ENCODE results near the gene C1QTNF9B.

GRCh38 chr13:23861310-23861709, 36.0 kb downstream of the C1QTNF9B start:
- TF ChIP-seq, protein P1, sequence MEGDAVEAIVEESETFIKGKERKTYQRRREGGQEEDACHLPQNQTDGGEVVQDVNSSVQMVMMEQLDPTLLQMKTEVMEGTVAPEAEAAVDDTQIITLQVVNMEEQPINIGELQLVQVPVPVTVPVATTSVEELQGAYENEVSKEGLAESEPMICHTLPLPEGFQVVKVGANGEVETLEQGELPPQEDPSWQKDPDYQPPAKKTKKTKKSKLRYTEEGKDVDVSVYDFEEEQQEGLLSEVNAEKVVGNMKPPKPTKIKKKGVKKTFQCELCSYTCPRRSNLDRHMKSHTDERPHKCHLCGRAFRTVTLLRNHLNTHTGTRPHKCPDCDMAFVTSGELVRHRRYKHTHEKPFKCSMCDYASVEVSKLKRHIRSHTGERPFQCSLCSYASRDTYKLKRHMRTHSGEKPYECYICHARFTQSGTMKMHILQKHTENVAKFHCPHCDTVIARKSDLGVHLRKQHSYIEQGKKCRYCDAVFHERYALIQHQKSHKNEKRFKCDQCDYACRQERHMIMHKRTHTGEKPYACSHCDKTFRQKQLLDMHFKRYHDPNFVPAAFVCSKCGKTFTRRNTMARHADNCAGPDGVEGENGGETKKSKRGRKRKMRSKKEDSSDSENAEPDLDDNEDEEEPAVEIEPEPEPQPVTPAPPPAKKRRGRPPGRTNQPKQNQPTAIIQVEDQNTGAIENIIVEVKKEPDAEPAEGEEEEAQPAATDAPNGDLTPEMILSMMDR (IDR thresholded peaks at IDR 0.05) = no peak
- TF ChIP-seq POLR2A (IDR thresholded peaks at IDR 0.05) (no peak), POLR2AphosphoS5 (IDR thresholded peaks at IDR 0.05) (no peak), EP300 (IDR thresholded peaks at IDR 0.05) (no peak)

Measured in suprapubic skin (tissue), 4 donors.